SK-N-SH (cell line): ENCODE measurements around the gene ASIC4. TPM values are rescaled to one million over a fixed set of nuclear protein-coding genes. Genes with fewer than 3 reads are reported as not detected.

Source experiments
- CTCF ChIA-PET: fragments of 300-600, 350-600 bp; formaldehyde crosslinking; extraction: SDS; loops from one replicate; lab custom pipeline; 2021; lab: Yijun Ruan, JAX
- POLR2A ChIA-PET: fragments of 350-600 bp; sonication (Branson Sonifier 250); formaldehyde crosslinking; extraction: SDS; loops from one replicate; lab custom pipeline; 2020; ENCODE audit warnings: antibody characterized with exemption, inconsistent platforms; lab: Yijun Ruan, JAX
- DNase-seq: peaks from one replicate; pipeline ENCODE4 v3.0.0; 2012
- H2AFZ ChIP-seq: fragments of 200-600 bp; sonication (generic); 2 replicates; pipeline ENCODE4 v1.8.1; 2016; ENCODE audit warnings: antibody characterized with exemption, mild to moderate bottlenecking, low read depth
- H3F3A ChIP-seq: fragments of 200-600 bp; sonication (generic); replicated peaks from 2 replicates; pipeline ENCODE3; 2016; ENCODE audit warnings: antibody characterized with exemption, mild to moderate bottlenecking; ENCODE audit not compliant: insufficient read depth
- H3K27ac ChIP-seq, 2 experiments: fragments of 200-500 bp in 1 of 2; fragments of 200-600 bp in 1 of 2; sonication (Bioruptor generic) in 1 of 2; sonication (generic), shearing (Covaris generic) in 1 of 2; 2 replicates each; pipeline versions ENCODE4 v1.5.1 to v1.6.1; 2014 to 2016; ENCODE audit warnings: low read depth in 2 of 2, inconsistent platforms in 1 of 2, low read length in 1 of 2, mild to moderate bottlenecking in 1 of 2, mixed read lengths in 1 of 2
- H3K27me3 ChIP-seq: fragments of 200-600 bp; sonication (generic), shearing (Covaris generic); 2 replicates; pipeline ENCODE4 v1.6.1; 2016; ENCODE audit warnings: mixed run types; ENCODE audit not compliant: insufficient read depth
- H3K36me3 ChIP-seq, 2 experiments: fragments of 200-500 bp in 1 of 2; fragments of 200-600 bp in 1 of 2; sonication (Bioruptor generic) in 1 of 2; sonication (generic) in 1 of 2; replicated peaks in 1 of 2; 2 replicates each; pipeline versions ENCODE3 to v1.5.1; 2014 to 2016; ENCODE audit warnings: low read length in 1 of 2, mild to moderate bottlenecking in 1 of 2; ENCODE audit not compliant: insufficient read depth in 2 of 2, control insufficient read depth in 1 of 2
- H3K4me1 ChIP-seq, 2 experiments: fragments of 200-500 bp in 1 of 2; fragments of 200-600 bp in 1 of 2; sonication (Bioruptor generic) in 1 of 2; sonication (generic), shearing (Covaris generic) in 1 of 2; 2 replicates each; pipeline versions ENCODE4 v1.5.1 to v1.6.1; 2014 to 2016; ENCODE audit warnings: low read depth in 1 of 2, low read length in 1 of 2, mixed run types in 1 of 2; ENCODE audit not compliant: insufficient read depth in 2 of 2, control insufficient read depth in 1 of 2
- H3K4me2 ChIP-seq: fragments of 200-600 bp; sonication (generic), shearing (Covaris generic); 2 replicates; pipeline ENCODE4 v1.6.1; 2017; ENCODE audit warnings: mixed run types
- H3K4me3 ChIP-seq, 2 experiments: fragments of 200-500 bp in 1 of 2; fragments of 200-600 bp in 1 of 2; sonication (Bioruptor generic) in 1 of 2; sonication (generic), shearing (Covaris generic) in 1 of 2; 2 replicates each; pipeline versions ENCODE4 v1.5.1 to v1.8.1; 2014 to 2016; ENCODE audit warnings: low read depth in 2 of 2, inconsistent platforms in 1 of 2, low read length in 1 of 2, mild to moderate bottlenecking in 1 of 2, mixed read lengths in 1 of 2, moderate library complexity in 1 of 2
- H3K79me2 ChIP-seq: fragments of 200-600 bp; sonication (generic); 2 replicates; pipeline ENCODE4 v1.8.1; 2017; ENCODE audit warnings: mild to moderate bottlenecking; ENCODE audit not compliant: insufficient read depth
- H3K9ac ChIP-seq: fragments of 200-600 bp; sonication (generic); 2 replicates; pipeline ENCODE4 v1.6.1; 2017; ENCODE audit warnings: mixed run types
- H3K9me2 ChIP-seq: fragments of 200-600 bp; sonication (generic); 2 replicates; pipeline ENCODE4 v1.6.1; 2017; ENCODE audit warnings: mixed run types
- H3K9me3 ChIP-seq: fragments of 200-600 bp; sonication (generic); 2 replicates; pipeline ENCODE4 v1.6.1; 2017; ENCODE audit warnings: mixed run types, mild to moderate bottlenecking, moderate library complexity
- H4K20me1 ChIP-seq: fragments of 200-600 bp; sonication (generic); 2 replicates; pipeline ENCODE4 v1.6.1; 2017; ENCODE audit warnings: mild to moderate bottlenecking, mixed run types; ENCODE audit not compliant: insufficient read depth
- ELF1 ChIP-seq: IDR thresholded peaks from 2 replicates; pipeline ENCODE4 v1.4.0; 2012
- EP300 ChIP-seq, 2 experiments: IDR thresholded peaks; 2 replicates each; pipeline versions ENCODE4 v1.4.0 to v1.6.1; 2012; ENCODE audit warnings: borderline replicate concordance in 1 of 2, low read depth in 1 of 2, low read length in 1 of 2
- FOSL2 ChIP-seq: IDR thresholded peaks from 2 replicates; pipeline ENCODE4 v1.4.0; 2012; ENCODE audit warnings: low read depth, mild to moderate bottlenecking, moderate library complexity, borderline replicate concordance
- GATA2 ChIP-seq: sonication (generic); formaldehyde crosslinking; IDR thresholded peaks from 2 replicates; pipeline ENCODE4 v1.5.0; 2020; ENCODE audit warnings: mild to moderate bottlenecking, missing genetic modification reagents
- JUND ChIP-seq: IDR thresholded peaks from 2 replicates; pipeline ENCODE4 v1.4.0; 2012
- NFIC ChIP-seq: IDR thresholded peaks from 2 replicates; pipeline ENCODE4 v1.4.0; 2012; ENCODE audit warnings: borderline replicate concordance
- RAD21 ChIP-seq: IDR thresholded peaks from 2 replicates; pipeline ENCODE4 v1.6.1; 2012; ENCODE audit warnings: mild to moderate bottlenecking, low read length
- RCOR1 ChIP-seq: fragments of 150-350 bp; IDR thresholded peaks from 2 replicates; pipeline ENCODE4 v1.6.1; 2017; ENCODE audit warnings: antibody characterized with exemption, low read length
- SMC3 ChIP-seq: IDR thresholded peaks from 2 replicates; pipeline ENCODE4 v1.6.1; 2012; ENCODE audit warnings: low read depth, low read length, improper control_type of control experiment
- TAF1 ChIP-seq: IDR thresholded peaks from 2 replicates; pipeline ENCODE4 v1.6.1; 2012; ENCODE audit warnings: low read depth, mild to moderate bottlenecking, low read length, moderate library complexity, borderline replicate concordance
- USF1 ChIP-seq: IDR thresholded peaks from 2 replicates; pipeline ENCODE4 v1.4.0; 2012; ENCODE audit warnings: low read depth, borderline replicate concordance
- YY1 ChIP-seq: IDR thresholded peaks from 2 replicates; pipeline ENCODE4 v1.4.0; 2012; ENCODE audit warnings: low read depth, mild to moderate bottlenecking
- WGBS: methylation state at CpG from one replicate; pipeline ENCODE4 v1.1.6; 2017; ENCODE audit warnings: low lambda C conversion rate; 5-methylcytosine and 5-hydroxymethylcytosine counted together
- polyA plus RNA-seq, 3 experiments: library from polyadenylated mRNA; depleted of rRNA; stranded (reverse); fragments of >200 nt; gene quantifications; 2 replicates each; pipeline ENCODE4 v1.2.3, GENCODE V29; 2012

Gene ASIC4
- polyA plus RNA-seq, 1 of the 3 experiments (the other 2 are of a cell fraction) = 0.05 TPM

DNA sequence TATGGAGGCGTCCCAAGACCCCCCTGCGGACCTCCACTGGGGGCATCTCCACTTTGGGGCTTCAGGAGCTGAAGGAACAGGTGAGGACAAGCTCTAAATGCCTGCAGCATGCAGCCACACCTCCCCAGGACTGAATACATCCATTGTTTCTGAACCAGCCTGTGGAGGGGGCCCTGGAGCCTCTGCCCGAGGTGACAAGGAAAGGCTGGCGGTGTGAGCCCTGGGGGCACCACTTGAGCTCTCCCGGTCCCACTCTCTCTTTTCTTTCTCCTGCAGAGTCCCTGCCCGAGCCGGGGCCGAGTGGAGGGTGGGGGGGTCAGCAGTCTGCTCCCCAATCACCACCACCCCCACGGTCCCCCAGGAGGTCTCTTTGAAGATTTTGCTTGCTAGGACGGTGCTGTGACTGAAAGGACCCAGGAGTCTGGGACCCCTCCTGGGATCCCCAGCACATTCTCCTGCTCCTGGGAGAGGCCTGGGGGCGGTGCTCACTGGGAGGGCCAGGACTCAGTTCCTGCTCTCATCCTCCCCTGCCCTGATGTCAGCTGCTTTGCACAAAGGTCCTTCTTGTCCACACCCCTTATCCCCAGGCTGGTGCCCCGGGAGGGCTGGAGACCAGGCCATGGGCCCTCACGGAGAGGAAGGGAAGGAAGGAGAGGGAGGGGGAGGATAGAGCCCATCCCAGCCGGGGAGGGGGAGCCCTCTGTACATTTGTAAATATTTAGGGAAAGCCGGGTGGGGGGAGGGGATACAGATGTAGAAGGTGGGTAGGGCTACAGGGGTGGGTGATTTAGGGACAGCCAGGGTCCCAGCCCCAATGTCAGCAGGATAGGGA lies 23.6 kb downstream of the ASIC4 start:
- no peaks in the 10 kb centered on the region for H3K9me2 ChIP-seq
- H3K9ac ChIP-seq = no peak overlapping the region
- H2AFZ ChIP-seq = no peak overlapping the region
- CTCF ChIA-PET = interaction anchor here (0.7 to 62.1 kb wide), 7 partner anchors 10 to 152 kb away, joined by 3 to 2824 read pairs (median 21); partner anchors contain the start of genes ASIC4 and GMPPA
- WGBS = 58% methylated on average over 7 of the region's 15 CpGs
- H3F3A ChIP-seq = peaks cover 6% of the 10 kb centered on the region
- H3K4me1 ChIP-seq = peaks cover 7 to 19% of the 10 kb centered on the region in 2 experiments; a peak in 2 of 4 replicates
- no peak overlapping the region for H3K27ac ChIP-seq
- no peak overlapping the region for H3K4me2 ChIP-seq
- no peaks in the 10 kb centered on the region for H3K27me3 ChIP-seq
- H3K4me3 ChIP-seq = no peak overlapping the region
- no peak for TF ChIP-seq EP300 (IDR thresholded peaks at IDR 0.05; ENCODE audit: borderline replicate concordance in 1 of 2, low read depth in 1 of 2, low read length in 1 of 2)
- TF ChIP-seq USF1 = no peak
- no peak for TF ChIP-seq TAF1
- TF ChIP-seq YY1 = no peak
- TF ChIP-seq, all 33 proteins: peak for 0
- POLR2A ChIA-PET = no interaction called here
- peaks cover 9 to 28% of the 10 kb centered on the region in 2 experiments for H3K36me3 ChIP-seq
- DNase-seq = no peak
- H4K20me1 ChIP-seq = peaks cover 20% of the 10 kb centered on the region
- no peaks in the 10 kb centered on the region for H3K9me3 ChIP-seq
- H3K79me2 ChIP-seq = peaks cover 9% of the 10 kb centered on the region

GRCh38 chr2:219538504-219538951 lies 24.2 kb downstream of the ASIC4 start:
- Histone ChIP-seq H3K4me2 (no peak overlapping the region), H3K36me3 (peaks cover 9 to 28% of the 10 kb centered on the region in 2 experiments), H3K9ac (no peak overlapping the region), H3K4me3 (no peak overlapping the region), H3K79me2 (peaks cover 13% of the 10 kb centered on the region), H3K4me1 (peaks cover 7 to 19% of the 10 kb centered on the region in 2 experiments; a peak in 2 of 4 replicates), H3K27ac (no peak overlapping the region), H2AFZ (no peak overlapping the region), H3K9me3 (no peaks in the 10 kb centered on the region), H4K20me1 (peaks cover 20% of the 10 kb centered on the region), H3K27me3 (no peaks in the 10 kb centered on the region), H3K9me2 (no peaks in the 10 kb centered on the region), H3F3A (peaks cover 6% of the 10 kb centered on the region)
- POLR2A ChIA-PET = interaction anchor here (1.0 kb wide), 1 partner anchor 12 kb away, joined by 3 read pairs; no protein-coding TSS in a partner anchor
- no peak for DNase-seq
- no peak for TF ChIP-seq FOSL2
- no peak for TF ChIP-seq NFIC
- no peak for TF ChIP-seq ELF1
- TF ChIP-seq RAD21 = no peak
- TF ChIP-seq RCOR1 = no peak
- TF ChIP-seq YY1 = no peak
- TF ChIP-seq GATA2 (CRISPR knock-in tag) = no peak
- no peak for TF ChIP-seq SMC3
- TF ChIP-seq JUND = no peak
- CTCF ChIA-PET = interaction anchor here (1.7 to 62.1 kb wide), 7 partner anchors 11 to 151 kb away, joined by 7 to 2824 read pairs (median 95); partner anchors contain the start of genes ASIC4 and GMPPA
- WGBS = 70% methylated on average over 3 of the region's 6 CpGs
